Neural cell (in vitro differentiated cells): ENCODE results near the gene TMEM44. TPM values are rescaled to one million over a fixed set of nuclear protein-coding genes. Genes with fewer than 3 reads are reported as not detected.

Source experiments
- H2AFZ ChIP-seq: fragments of 200-600, 300-800 bp; sonication (generic), shearing (Covaris generic); 2 replicates; pipeline ENCODE4 v1.6.0; 2014; ENCODE audit warnings: low read depth, mild to moderate bottlenecking, antibody characterized with exemption, low read length, moderate library complexity
- H3F3A ChIP-seq: fragments of 200-600 bp; shearing (Covaris generic); 2 replicates; pipeline ENCODE4 v1.6.1; 2016; ENCODE audit warnings: mild to moderate bottlenecking, moderate library complexity, mixed read lengths, antibody characterized with exemption, low read length; ENCODE audit not compliant: insufficient read depth, poor library complexity, severe bottlenecking
- H3K27ac ChIP-seq: fragments of 200-600, 300-800 bp; sonication (generic), shearing (Covaris generic); 2 replicates; pipeline ENCODE4 v1.5.1; 2014; ENCODE audit warnings: mild to moderate bottlenecking, low read length, moderate library complexity
- H3K27me3 ChIP-seq: fragments of 300-800, 200-600 bp; sonication (generic), shearing (Covaris generic); 2 replicates; pipeline ENCODE4 v1.6.0; 2014; ENCODE audit warnings: mild to moderate bottlenecking, low read depth, low read length, moderate library complexity; ENCODE audit not compliant: insufficient read depth
- H3K36me3 ChIP-seq: fragments of 300-800, 200-600 bp; sonication (generic), shearing (Covaris generic); 2 replicates; pipeline ENCODE4 v1.5.1; 2014; ENCODE audit warnings: mild to moderate bottlenecking, antibody characterized with exemption, low read length, moderate library complexity; ENCODE audit not compliant: insufficient read depth
- H3K4me2 ChIP-seq: fragments of 300-800, 200-600 bp; sonication (generic), shearing (Covaris generic); 2 replicates; pipeline ENCODE4 v1.6.0; 2014; ENCODE audit warnings: mild to moderate bottlenecking, low read length
- H3K4me3 ChIP-seq: fragments of 300-800, 200-600 bp; sonication (generic), shearing (Covaris generic); 2 replicates; pipeline ENCODE4 v1.5.1; 2014; ENCODE audit warnings: mild to moderate bottlenecking, low read length, moderate library complexity
- H3K79me2 ChIP-seq: fragments of 200-600 bp; shearing (Covaris generic); replicated peaks from 2 replicates; pipeline ENCODE4 v1.6.0; 2014; ENCODE audit warnings: mild to moderate bottlenecking, low read length, moderate library complexity; ENCODE audit not compliant: insufficient read depth
- H3K9ac ChIP-seq: fragments of 300-800, 200-600 bp; sonication (generic), shearing (Covaris generic); 2 replicates; pipeline ENCODE4 v1.6.1; 2016; ENCODE audit warnings: mild to moderate bottlenecking, low read length, mixed read lengths
- H3K9me2 ChIP-seq: fragments of 200-600 bp; shearing (Covaris generic); 2 replicates; pipeline ENCODE4 v1.6.1; 2016; ENCODE audit warnings: mild to moderate bottlenecking, low read length, mixed read lengths; ENCODE audit not compliant: insufficient read depth
- H3K9me3 ChIP-seq: fragments of 200-600, 300-800 bp; sonication (generic), shearing (Covaris generic); 2 replicates; pipeline ENCODE4 v1.6.1; 2016; ENCODE audit warnings: mild to moderate bottlenecking, mixed run types, low read length, moderate library complexity, mixed read lengths
- H4K20me1 ChIP-seq: fragments of 200-600 bp; shearing (Covaris generic); 2 replicates; pipeline ENCODE4 v1.6.1; 2016; ENCODE audit warnings: mild to moderate bottlenecking, mixed run types; ENCODE audit not compliant: insufficient read depth
- CTCF ChIP-seq: fragments of 450-650 bp; IDR thresholded peaks from 2 replicates; pipeline ENCODE4 v1.5.1; 2014; ENCODE audit warnings: antibody characterized with exemption, mild to moderate bottlenecking, moderate library complexity; ENCODE audit not compliant: poor library complexity, severe bottlenecking
- EP300 ChIP-seq: fragments of 450-650 bp; conservative IDR thresholded peaks from 2 replicates; pipeline ENCODE4 v1.6.1; 2014; ENCODE audit warnings: antibody characterized with exemption, mild to moderate bottlenecking, moderate library complexity; ENCODE audit not compliant: poor library complexity, severe bottlenecking
- EZH2 ChIP-seq: fragments of 200-600, 300-800 bp; shearing (Covaris generic), sonication (generic); IDR thresholded peaks from 2 replicates; pipeline ENCODE4 v1.6.1; 2014; ENCODE audit warnings: antibody characterized with exemption, low read length, borderline replicate concordance, mild to moderate bottlenecking; ENCODE audit not compliant: insufficient read depth, poor library complexity, severe bottlenecking
- MXI1 ChIP-seq: fragments of 450-650 bp; conservative IDR thresholded peaks from 2 replicates; pipeline ENCODE4 v1.6.1; 2014; ENCODE audit warnings: antibody characterized with exemption, mild to moderate bottlenecking; ENCODE audit not compliant: poor library complexity, severe bottlenecking
- POLR2AphosphoS5 ChIP-seq: IDR thresholded peaks from 2 replicates; pipeline ENCODE4 v1.6.1; 2012
- RAD21 ChIP-seq: fragments of 450-650 bp; conservative IDR thresholded peaks from 2 replicates; pipeline ENCODE4 v1.6.1; 2014; ENCODE audit warnings: antibody characterized with exemption, mild to moderate bottlenecking, moderate library complexity
- REST ChIP-seq: IDR thresholded peaks from 2 replicates; pipeline ENCODE4 v1.6.1; 2012; ENCODE audit warnings: borderline replicate concordance
- SMC3 ChIP-seq: fragments of 450-650 bp; conservative IDR thresholded peaks from 2 replicates; pipeline ENCODE4 v1.6.1; 2014; ENCODE audit warnings: antibody characterized with exemption, mild to moderate bottlenecking, moderate library complexity; ENCODE audit not compliant: poor library complexity
- TAF1 ChIP-seq: IDR thresholded peaks from 2 replicates; pipeline ENCODE4 v1.6.1; 2012; ENCODE audit warnings: low read depth
- polyA plus RNA-seq: library from polyadenylated mRNA; depleted of rRNA; stranded (reverse); fragments of >200 nt; gene quantifications from 2 replicates; pipeline ENCODE4 v1.2.3, GENCODE V29; 2014
- small RNA-seq, 3 experiments: library from RNA; depleted of rRNA; stranded (forward); fragments of <200 nt; gene quantifications; one replicate each; pipeline ENCODE3, GENCODE V24; 2012

Gene TMEM44
- polyA plus RNA-seq, 1 donor from 2014 or later = 40.6 TPM

- no peaks in the 10 kb centered on the region for H3K9me3 ChIP-seq
- H3K27me3 ChIP-seq = no peaks in the 10 kb centered on the region
- H3K36me3 ChIP-seq = no peaks in the 10 kb centered on the region
- no peak overlapping the region for H3K27ac ChIP-seq
- H4K20me1 ChIP-seq = no peaks in the 10 kb centered on the region
- H3K4me3 ChIP-seq = no peak overlapping the region
- H3K4me2 ChIP-seq = no peak overlapping the region
- no peaks in the 10 kb centered on the region for H3K79me2 ChIP-seq
- no peak overlapping the region for H3K9ac ChIP-seq
- H3F3A ChIP-seq = no peaks in the 10 kb centered on the region
- no peak overlapping the region for H2AFZ ChIP-seq
- no peak for TF ChIP-seq SMC3
- no peak for TF ChIP-seq EP300
- TF ChIP-seq POLR2AphosphoS5 = no peak
- H3K9me2 ChIP-seq = no peaks in the 10 kb centered on the region
Observed at GRCh38 chr3:194539498-194539897, 93.7 kb downstream of the TMEM44 start.

- Histone ChIP-seq H3K4me3 (no peak overlapping the region), H2AFZ (no peak overlapping the region), H3K9me3 (no peaks in the 10 kb centered on the region), H3K9ac (no peak overlapping the region), H3K4me2 (no peak overlapping the region), H4K20me1 (no peaks in the 10 kb centered on the region), H3K27ac (no peak overlapping the region), H3F3A (no peaks in the 10 kb centered on the region), H3K36me3 (no peaks in the 10 kb centered on the region), H3K27me3 (no peaks in the 10 kb centered on the region), H3K9me2 (no peaks in the 10 kb centered on the region), H3K79me2 (no peaks in the 10 kb centered on the region)
- no peak for TF ChIP-seq TAF1
- no peak for TF ChIP-seq REST
- no peak for TF ChIP-seq SMC3
- TF ChIP-seq MXI1 = no peak
- TF ChIP-seq RAD21 = no peak
- no peak for TF ChIP-seq EP300
- TF ChIP-seq POLR2AphosphoS5 = no peak
- TF ChIP-seq EZH2 = no peak
- no peak for TF ChIP-seq CTCF
Observed at GRCh38 chr3:194537732-194538247, 95.4 kb downstream of the TMEM44 start.

Small RNA genes lying within 50 kb of the gene (small RNA-seq; reads per million reads assigned to genes)
- 0 reads per million in 3 experiments for gene AC046143.2

Other genes starting within 250 kb of the TMEM44 start
- gene GP5, start 234.2 kb downstream of the TMEM44 start, polyA plus RNA-seq = 0.14 and 0.16 TPM in 2 replicates
- gene ATP13A3, start 146.4 kb downstream of the TMEM44 start, polyA plus RNA-seq = 60.1 and 64.7 TPM in 2 replicates
- 25.6 and 35.5 TPM in 2 replicates for gene LSG1, start 38.8 kb upstream of the TMEM44 start, polyA plus RNA-seq
- 0.59 and 0.82 TPM in 2 replicates for gene FAM43A, start 52.5 kb upstream of the TMEM44 start, polyA plus RNA-seq